K562 (cell line): ENCODE measurements around the gene UBN2. TPM values are rescaled to one million over a fixed set of nuclear protein-coding genes. Genes with fewer than 3 reads are reported as not detected.
A peak's percentile ranks its signal among the peaks of the same experiment; 100 is the strongest.

Experiments
- CBFA2T3 ChIP-seq: fragments of 450-650 bp; IDR thresholded peaks from 2 replicates; pipeline ENCODE4 v1.6.1; 2017
- CBFB ChIP-seq: sonication (generic); formaldehyde crosslinking; IDR thresholded peaks from 2 replicates; pipeline ENCODE4 v1.4.0; 2020; ENCODE audit warnings: mild to moderate bottlenecking, missing genetic modification reagents
- FOXP4 ChIP-seq: sonication (generic); formaldehyde crosslinking; IDR thresholded peaks from 2 replicates; pipeline ENCODE4 v1.8.0; 2022; ENCODE audit warnings: mild to moderate bottlenecking, missing genetic modification reagents, borderline replicate concordance
- MEIS2 ChIP-seq: fragments of 450-650 bp; IDR thresholded peaks from 2 replicates; pipeline ENCODE4 v1.6.1; 2014; ENCODE audit warnings: mild to moderate bottlenecking; ENCODE audit not compliant: partially characterized antibody
- PTRF ChIP-seq: fragments of 450-650 bp; IDR thresholded peaks from 2 replicates; pipeline ENCODE4 v1.6.1; 2016; ENCODE audit warnings: mild to moderate bottlenecking, missing genetic modification characterization, missing compliant biosample characterization
- STAG1 ChIP-seq: sonication (generic); formaldehyde crosslinking; IDR thresholded peaks from 2 replicates; pipeline ENCODE4 v1.5.0; 2020; ENCODE audit warnings: missing genetic modification reagents, borderline replicate concordance
- SUPT5H ChIP-seq: fragments of 450-650 bp; IDR thresholded peaks from 2 replicates; pipeline ENCODE4 v1.6.1; 2016
- ZNF175 ChIP-seq: fragments of 200-800 bp; sonication (Bioruptor generic); IDR thresholded peaks from 2 replicates; pipeline ENCODE4 v1.6.1; 2016; ENCODE audit warnings: low read depth, mild to moderate bottlenecking, missing genetic modification characterization, missing compliant biosample characterization
- ZNF24 ChIP-seq: fragments of 450-650 bp; IDR thresholded peaks from 2 replicates; pipeline ENCODE4 v1.6.1; 2016
- polyA plus RNA-seq, 8 experiments: library from polyadenylated mRNA; depleted of rRNA in 4 of 8; stranded (reverse) in 5 of 8; unstranded in 3 of 8; fragments of >200 nt; fragmentation: Nextera tagmentation in 2 of 8; fragmentation: Illumina TruSeq in 1 of 8; extraction: Ambion mirVana in 2 of 8; extraction: Trizol in 1 of 8; gene quantifications; 2 replicates each; pipeline versions ENCODE4 v1.2.1 to v1.2.3, GENCODE V29; 2011 to 2014; ENCODE audit warnings: inconsistent platforms in 1 of 8, missing spikeins in 1 of 8
- total RNA-seq, 7 experiments: library from RNA; depleted of rRNA in 6 of 7; stranded (reverse); fragments of >200 nt in 6 of 7; fragmentation: Illumina TruSeq in 2 of 7; extraction: Trizol in 2 of 7; gene quantifications; 2 replicates each; pipeline versions ENCODE4 v1.2.1 to v1.2.3, GENCODE V29; 2011 to 2021; ENCODE audit warnings: low replicate concordance in 1 of 7

The UBN2 gene
- total and polyA plus RNA-seq, 9 of the 15 experiments (the other 6 are each of a cell fraction or from before 2014, with no cell fraction given): 1.2 to 19.5 (median 9.9) TPM

GRCh38 chr7:139334399-139335150 lies 103.5 kb downstream of the UBN2 start (continued):
- TF ChIP-seq ZNF175 (CRISPR knock-in tag) (no peak), MEIS2 (peak; percentile 47), PTRF (tag) (no peak), CBFB (CRISPR knock-in tag) (0 out of 2 replicates have a peak, but pooled peaks have one; percentile 13), CBFA2T3 (no peak; the same call in 1 of the 2 replicates), SUPT5H (no peak), ZNF24 (no peak), STAG1 (CRISPR knock-in tag) (no peak), FOXP4 (0 out of 2 replicates have a peak, but pooled peaks have one; percentile 25)
- TF ChIP-seq, all 486 proteins: peak for 25
